ENCODE measurements around the gene ARSB.
A peak's percentile ranks its signal among the peaks of the same experiment; 100 is the strongest.
"Not testable (repeated sequence)": the region's sequence is repeated elsewhere in the genome, so short reads cannot be mapped to it uniquely, and the experiment has no call there.

The ARSB gene

DNA sequence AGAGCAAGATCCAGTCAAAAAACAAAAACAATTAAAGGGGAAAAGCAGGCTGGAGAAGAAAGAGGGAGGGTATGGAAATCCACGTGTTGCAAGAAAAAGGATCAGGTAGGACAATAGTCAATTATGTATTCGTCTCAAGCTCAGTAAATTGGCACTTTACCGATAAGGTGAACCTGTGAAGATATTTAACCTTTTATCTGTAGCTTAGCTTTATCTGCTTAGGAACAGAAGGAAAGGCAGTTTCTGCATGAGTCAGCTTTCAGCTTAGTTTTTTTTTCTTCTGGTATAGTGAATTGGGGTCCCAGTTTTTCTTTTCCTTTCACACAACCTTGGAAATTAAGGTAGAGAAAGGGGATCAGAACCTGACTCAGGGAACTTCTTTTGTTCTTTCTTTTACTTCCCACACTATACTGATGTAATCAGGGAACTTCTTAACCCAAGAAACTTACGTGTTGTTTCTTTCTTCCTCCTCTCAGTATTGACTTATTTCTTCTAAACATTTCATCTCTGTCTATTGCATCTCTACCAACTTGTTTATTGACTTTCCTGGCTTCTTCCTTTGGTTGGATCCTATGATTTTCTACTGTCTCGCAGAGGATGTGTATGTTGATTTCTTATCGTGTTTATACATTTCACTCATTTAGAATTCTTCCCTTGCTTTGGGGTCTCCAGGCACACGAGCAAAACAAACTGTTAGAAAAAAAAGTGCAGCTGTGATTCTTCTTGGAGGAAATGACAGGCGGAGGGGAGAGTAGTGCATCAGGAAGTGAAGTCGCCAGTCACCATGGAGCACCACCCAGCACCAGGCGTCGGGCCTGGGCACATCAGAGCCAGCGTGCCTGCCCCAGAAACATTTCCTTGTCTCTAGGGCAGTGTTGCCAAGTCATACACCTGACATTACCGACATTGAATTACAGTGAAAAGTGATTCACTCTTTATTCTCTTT lies 213.6 kb downstream of the ARSB start:
- no peak for DNase-seq

DNA sequence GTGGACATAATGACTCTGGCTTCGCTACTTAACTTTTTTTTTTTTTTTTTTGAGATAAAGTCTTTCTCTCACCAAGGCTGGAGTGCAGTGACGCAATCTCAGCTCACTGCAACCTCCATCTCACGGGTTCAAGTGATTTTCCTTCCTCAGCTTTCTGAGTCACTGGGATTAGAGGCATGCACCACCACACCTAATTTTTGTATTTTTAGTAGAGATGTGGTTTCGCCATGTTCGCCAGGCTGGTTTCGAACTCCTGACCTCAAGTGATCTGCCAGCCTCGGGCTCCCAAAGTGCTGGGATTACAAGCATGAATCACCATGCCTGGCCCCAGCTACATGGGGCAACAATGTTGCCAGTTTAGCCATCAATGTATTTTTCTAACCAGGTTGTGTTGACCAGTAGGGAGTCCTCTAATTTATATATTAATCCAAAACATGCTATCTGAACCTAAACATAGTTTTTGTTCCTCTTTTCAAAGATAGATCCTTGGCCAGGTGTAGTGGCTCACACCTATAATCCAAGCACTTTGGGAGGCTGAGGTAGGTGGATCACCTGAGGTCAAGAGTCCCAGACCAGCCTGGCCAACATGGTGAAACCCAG lies 216.2 kb downstream of the ARSB start:
- no peak for DNase-seq

DNA sequence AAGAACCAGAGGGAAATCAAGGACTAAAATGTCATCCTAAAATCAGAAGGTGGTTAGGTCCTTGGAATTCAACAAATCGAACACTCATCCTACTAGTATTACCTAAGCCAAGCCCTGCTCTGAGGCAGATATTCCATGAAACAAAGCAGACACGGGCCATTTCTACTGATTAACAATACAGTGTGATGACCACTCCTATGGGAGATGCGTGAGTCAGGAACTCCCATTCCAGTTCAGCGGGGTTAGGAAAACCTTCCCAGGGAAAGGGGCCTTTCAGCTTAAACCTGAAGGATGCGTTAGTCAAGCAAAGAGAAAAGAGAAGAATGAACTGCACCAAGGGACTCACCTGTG lies 218.7 kb downstream of the ARSB start:
- no peak for DNase-seq

DNA sequence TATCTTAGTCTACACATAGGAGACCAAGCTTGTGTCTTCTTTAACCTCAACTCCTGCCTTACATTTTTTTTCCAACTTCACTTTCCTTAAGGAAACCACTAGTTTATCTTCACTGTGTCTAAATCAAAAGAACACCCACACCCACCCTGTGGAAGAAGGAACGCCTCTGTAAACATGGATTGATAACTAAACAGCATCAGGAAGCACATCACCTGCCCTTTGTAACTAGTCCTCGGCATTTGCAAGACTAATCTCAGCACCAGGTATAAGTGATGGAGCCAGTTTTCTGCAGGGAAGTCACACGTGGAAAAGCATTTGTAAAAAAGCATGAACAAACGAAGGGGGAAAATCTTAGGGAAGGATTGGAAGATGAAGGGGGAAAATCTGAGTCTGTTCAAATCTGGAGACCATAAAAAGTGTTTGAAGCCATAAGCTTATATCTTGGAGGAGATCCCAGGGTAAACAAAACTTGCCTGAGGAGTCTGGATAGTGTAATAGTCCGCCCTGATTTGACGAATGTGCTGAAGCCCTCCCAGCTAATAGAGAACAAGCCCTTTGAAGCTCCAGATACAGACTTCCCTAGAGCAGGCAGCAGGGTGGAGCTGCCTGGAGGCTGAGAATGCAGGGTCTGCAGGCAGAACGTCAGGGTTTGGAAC lies 219.2 kb downstream of the ARSB start:
- no peak for DNase-seq

DNA sequence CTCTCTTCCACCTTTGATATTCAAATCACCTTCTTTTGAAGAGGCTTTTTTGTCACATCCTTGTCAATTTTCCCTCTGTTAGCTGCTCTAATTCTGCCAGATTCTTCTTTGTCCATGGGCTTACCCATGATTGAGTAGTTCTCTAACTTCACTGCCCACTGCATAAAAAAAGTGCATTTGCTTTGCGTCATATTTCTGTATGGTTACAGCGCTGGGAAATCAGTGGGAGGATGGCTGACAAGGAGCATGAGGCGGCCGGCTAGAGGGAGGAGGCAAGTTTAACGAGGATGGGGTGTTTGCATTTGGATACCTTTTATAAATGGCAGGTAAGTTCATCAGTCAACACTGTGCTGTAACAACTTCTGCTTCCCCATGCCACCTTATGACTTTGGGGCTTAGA lies 220.0 kb downstream of the ARSB start:
- DNase-seq: no peak

DNA sequence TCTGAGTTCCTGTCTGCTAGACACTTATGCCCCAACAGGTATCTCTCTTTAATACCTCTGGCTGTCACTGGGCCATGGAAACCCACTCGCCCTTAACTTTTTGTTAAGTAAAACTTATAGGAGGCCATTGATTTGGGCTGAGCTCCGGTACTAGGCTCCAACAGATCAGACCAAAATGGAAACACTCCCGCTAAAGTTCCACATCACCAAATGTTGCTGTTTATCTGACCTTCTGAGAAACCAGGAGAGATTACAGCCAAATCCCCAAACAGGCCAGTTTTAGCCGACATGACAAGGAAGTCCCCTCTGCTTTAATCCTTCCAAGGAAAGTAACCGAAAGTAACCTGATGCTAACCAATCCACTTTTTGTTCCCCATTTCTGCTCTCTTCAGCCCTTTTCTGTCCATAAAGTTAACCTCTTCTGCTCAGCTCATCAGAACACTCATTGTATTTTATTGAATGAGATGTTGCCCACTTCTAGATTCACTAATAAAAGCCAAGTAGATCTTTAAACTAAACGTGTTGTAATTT lies 221.4 kb downstream of the ARSB start:
- no peak for DNase-seq

DNA sequence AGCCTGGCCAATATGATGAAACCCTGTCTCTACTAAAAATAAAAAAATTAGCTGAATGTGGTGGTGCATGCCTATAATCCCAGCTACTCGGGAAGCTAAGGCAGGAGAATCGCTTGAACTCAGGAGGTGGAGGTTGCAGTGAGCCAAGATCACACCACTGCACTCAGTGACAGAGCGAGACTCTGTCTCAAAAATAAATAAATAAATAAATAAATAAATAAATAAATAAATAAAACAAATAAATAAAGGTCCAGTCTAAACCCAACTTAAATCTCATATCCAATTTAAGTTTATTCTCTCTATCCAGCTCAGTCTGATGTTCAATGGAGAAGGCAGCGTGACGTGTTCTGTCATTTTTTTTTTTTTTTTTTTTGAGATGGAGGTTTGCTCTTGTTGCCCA lies 222.4 kb downstream of the ARSB start:
- not testable (repeated sequence) for DNase-seq

DNA sequence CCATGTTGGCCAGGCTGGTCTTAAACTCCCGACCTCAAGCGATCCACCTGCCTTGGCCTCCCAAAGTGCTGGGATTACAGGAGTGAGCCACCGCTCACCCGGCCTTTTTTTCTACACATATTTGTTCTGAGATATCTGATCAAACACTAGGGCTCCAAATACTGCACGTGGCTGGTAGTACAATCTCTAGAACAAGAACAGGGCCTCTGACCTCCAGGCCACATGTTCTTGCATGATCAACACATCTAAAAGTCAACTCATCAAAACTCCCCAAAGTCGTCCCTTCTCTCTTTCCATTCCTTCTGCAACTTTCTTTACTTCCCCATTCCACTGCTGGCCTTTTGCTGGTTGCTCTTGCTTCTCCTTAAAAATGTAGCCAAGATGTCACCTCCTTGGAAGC lies 223.3 kb downstream of the ARSB start:
- no peak for DNase-seq

DNA sequence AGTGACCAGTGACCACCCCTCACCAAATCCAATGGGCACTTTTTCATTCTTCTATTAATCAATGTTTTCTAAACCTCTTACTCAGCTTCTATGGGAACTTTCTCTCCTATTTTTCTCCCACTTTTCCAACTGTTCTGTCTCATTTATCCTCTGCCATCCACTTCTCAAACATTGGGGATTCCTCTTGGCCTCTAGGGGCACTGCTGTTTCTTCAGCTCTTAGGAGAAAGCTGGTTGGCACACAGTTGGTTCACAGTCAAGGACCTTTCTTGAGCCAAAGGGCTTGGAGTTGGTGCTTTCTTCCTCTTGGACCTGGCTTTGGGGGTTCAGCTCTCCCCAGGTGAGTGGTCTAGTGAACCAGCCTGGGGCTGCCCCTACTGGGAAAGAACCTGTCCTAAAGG lies 224.3 kb downstream of the ARSB start:
- no peak for DNase-seq

DNA sequence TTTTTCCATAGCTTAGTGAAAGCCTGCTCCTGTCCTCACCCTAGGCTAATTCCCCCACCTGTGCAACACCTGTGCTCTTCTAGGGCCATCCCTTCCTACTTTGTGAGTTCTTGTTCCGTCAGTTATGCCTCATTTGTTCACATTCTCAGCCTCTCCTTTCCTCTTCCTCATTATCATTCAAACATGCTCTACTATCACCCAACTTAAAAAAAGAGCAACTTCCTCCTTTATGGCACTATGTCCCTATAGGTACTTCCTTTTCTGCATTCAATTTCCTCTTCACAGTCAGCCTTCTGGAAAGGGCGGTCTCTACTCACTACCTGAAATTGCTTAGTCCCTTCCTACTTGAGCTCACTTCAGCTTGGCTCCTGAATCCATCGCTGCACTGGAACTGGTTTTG lies 224.7 kb downstream of the ARSB start:
- peak; percentile 22 for DNase-seq

DNA sequence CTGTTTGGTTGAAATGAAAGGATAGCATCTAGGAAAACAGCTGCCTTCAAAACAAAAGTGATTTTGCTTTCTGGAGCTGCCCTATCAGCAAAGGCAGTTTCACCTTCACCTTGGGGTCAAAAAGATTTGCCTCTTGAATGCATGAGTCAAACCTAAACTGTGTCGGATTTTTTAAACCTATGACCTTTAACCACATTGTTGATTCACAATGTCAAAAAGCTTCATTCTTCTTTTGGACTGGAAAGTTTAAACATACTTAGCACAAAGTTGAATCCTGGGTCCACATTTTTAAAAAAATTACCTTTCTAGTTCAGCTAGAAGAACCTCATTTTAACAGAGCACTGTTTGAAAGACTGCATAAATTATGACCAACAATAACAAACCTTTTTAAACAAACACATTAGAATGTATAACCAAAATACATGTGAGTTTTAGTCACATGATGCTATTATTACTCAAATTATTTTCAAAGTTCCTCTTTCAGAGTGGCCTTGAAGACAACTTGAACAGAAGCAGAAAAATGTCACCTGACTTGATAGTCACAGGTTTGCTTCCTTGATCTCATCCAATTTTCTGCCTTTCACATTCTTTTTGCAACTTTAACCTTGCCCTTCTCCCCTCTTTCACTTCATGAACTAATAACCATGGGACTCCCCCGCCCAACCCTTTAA lies 226.8 kb downstream of the ARSB start:
- no peak for DNase-seq

DNA sequence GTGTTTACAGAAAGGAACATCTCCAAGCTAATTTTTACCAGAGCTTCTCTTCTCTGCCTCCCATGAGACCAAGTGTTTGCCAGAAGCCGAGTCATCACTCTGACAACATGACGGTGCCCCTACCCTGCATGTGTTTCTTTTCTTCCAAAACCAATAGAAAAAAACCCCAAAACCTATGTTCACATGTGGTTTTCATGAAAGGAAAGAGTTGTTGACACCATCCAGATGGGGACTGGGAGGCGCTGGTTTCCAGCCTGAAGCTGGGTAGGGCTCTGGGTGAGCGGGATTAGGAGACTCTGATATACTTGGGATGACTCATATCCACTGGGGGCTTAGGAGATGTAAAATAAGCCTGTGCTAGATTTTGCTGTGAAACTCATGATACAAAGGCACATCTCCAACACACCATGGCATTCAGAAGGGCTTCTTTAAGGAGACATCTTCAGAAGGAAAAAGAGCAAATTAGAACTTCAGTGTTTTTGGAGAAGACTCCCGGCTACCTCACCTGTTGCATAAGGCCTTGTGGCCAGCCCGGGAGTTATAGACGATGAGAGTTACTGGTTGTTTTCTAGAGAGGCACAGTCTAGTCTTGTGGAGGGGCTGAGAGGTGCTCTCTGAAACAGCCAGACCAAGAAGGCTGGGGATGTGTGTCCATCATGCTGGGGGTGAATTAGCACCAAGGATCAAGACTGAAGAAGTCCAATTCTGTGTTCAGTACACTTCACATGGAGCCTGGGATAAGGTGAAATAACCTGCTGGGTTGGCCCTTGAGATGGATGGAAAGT lies 227.6 kb downstream of the ARSB start:
- DNase-seq: no peak

DNA sequence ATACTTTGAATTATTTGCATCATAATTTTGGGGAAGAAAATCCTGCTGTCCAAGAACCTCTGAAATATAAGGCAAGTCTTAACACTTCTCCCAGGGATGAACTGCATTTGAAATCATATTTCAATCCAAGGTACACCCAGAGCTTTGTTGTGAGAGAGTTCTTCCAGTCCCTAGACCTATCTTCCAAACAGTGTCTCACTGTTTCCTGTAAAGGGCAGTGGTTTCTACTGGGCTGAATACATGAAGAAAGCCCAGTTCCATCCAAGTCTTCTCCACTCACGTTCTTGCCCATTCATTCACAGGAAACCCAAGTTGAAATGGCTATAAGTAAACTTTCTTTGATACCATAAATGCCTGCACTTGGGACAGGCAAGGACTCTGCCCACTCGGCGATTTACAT lies 228.3 kb downstream of the ARSB start:
- no peak for DNase-seq

DNA sequence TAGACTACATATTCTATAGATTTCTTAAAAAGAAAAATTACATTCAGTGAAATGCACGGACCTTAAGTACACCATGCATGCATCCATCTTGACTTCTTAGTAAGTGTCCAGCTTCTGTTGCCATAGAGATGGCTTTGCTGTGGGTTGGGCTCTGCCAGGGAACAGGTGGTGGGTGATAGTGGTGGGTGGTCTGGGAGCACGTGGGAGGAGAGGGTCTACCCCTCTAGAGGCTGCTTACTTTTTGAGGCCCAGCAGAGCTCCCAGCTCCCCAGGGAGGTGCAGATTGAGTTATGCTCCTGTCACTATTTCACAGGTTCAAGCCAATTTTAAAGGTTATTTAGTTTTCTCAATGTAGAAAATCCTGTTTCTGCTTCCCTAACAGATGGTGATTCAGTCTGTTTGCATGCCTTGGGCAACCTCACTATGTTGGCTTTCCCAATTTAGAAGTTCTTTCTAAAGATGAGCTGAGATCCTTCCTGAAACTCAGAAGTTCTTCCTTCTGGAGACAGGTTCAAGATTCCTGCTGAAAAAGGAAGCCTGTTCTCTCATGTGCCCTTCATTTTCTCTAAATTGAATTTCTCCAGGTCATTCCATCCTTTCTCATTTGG lies 229.2 kb downstream of the ARSB start:
- DNase-seq: no peak

DNA sequence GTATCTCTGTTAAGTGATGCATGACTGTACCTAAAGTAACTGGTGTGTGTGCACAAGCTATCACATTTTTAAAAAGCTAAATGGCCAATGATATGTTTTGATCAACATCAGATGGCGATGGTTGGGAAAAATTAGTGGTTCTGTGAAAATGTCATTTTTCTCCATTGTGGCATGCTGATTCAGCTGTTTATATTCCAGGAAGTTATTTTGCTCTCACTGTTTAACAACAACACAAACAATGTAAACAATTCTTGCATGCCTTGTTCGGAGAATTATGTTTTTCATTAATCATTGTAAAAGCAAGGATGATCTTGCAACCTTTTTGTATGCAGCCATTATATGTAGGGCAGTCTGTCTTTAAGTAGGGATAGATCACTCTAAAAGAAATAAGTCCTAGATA lies 230.5 kb downstream of the ARSB start:
- DNase-seq: no peak

DNA sequence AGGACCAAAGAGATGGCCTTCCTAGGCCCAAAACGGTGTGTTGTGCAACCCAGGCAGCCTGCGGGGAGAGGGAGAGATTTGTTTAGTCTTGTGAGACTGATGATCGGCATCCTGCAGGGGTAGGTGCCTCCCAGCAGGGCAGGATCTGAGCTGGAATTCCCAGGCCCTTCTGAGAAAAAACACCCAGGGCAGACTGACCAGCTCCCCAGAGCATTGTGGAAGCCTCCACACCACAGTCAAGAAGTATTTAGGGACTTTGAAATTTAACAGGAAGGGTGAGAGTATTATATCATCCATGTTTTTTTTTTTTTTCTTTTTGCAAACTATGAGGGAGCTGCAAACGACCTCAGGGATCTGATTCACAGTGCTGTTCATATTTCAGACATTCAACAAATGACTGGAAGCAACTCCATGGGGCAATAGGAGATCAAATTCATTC lies 232.0 kb downstream of the ARSB start:
- no peak for DNase-seq

DNA sequence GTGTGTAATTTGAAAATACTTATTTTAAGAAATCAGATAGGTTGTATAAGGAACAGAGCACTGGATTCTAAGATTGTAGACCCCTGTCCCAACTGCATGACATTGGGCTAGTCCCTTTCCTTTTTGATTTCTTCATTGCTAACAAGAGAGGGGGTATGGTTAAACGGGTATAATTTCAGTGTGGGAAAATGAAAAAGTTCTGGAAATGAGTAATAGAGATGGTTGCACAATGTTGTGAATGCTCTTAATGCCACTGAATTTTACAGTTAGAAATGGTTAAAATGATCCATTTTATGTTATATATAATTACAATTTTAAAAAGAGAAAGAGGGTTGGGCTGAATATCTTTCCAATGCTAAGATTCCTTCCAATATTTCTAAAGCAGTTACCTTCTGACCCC lies 233.2 kb downstream of the ARSB start:
- DNase-seq: no peak

DNA sequence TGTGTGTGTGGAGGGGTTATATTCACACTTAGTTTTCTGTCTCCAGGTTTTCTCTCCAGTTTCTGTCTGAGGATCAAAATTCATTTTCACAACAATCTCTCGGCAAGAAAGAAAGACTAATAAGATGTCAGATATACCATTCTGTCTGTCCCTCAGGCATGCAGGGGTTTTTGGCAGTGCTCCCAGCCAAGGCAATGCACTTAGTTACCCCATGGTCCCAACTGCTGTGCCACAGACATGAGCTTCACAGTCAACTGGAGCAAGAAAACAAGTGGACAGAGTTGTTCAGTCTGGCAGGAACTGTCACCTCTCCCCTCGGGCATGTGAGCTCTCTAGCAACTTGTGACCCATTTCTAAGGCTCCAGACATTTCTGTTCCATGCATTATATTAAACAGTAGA lies 234.8 kb downstream of the ARSB start:
- no peak for DNase-seq

DNA sequence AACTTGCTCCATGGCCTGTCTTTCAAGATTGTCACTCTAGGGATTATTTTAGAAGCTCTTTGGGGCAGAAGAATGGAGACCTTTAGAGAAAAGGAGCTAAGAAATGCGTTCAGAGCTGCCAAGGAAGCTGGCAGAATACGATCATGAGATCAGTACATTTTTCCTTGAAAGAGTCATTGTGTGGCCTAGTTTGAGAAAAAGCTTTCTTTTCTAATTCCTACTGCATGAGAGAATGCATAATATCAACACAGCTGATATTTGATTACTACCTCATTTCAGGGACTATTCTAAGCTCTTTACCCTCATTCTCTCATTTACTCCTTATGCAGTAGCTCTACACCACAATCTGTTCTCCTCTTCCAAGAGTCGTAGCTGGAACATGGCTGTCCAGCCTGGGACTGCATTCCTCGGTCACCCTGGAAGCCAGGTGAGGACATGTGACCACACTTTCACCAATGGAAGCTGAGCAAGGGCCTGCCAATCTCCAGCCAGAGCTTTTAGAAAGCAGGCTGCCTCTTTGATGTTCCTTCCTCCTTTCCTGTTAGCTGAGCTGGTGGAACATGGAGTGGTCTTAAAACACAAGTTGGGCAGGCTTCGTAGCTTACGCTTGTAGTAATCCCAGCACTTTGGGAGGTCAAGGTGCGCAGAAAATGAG lies 237.3 kb downstream of the ARSB start:
- DNase-seq: no peak

DNA sequence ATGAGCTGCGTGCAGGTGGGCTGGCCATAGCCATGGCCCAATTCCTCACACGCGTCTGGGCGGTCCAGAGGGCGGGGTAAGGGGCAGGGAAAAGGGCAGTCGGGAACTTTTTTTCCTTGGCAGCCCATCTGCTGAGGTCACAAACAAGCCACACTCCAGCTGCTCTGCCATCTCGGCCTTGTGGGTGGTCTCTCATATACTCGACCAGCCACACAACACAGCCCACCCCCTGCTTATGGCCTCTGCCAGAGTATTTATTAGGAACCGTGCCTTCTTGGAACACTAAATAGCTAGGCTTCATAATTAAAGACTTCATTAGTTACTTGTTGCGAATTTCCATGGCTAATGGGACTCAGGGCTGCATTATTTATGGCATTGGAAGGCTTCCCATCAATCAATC lies 238.1 kb downstream of the ARSB start:
- no peak for DNase-seq

DNA sequence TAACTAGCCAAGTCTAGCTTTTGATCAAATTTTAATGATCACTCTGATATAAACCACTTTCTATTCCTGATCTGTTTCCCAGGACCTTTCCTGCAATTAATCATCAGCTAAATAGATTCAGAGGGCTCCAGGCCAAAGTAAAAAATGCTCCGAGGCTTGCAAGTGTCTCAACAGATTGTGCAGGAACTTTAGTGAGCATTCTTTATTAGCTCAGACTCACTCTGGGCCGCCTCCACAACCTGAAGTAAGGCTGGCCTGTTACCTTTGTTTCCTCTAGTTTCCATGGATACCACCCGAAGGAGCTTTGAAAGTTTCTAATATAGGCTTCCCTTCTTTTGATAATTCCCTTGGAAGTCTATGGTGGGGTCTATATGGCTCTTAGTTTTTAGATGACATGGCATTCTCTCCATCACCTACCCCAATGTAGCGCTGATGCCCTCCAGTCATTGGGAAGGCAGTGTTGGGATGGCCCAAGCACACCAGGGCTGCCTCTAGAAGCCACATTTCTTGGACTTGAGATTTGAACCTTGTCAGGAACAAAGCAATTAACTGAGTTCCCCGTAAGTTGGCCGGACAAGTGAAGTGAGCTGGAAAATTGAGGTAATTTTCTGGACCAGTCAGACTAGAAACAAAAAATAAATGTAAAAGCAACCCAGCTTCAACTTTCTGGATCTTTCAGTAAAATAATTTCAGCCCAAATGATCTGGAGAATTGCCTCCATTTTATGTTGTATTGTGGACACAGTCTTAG lies 238.9 kb downstream of the ARSB start:
- DNase-seq: no peak
